IPS DF 4.7 (cell line): ENCODE data around the gene CADM1.

Experiments used
- DNase-seq: peaks from one replicate; pipeline ENCODE4 v3.0.0-alpha.2; 2013; ENCODE audit warnings: low spot score; ENCODE audit errors: extremely low read depth

The CADM1 gene

DNA sequence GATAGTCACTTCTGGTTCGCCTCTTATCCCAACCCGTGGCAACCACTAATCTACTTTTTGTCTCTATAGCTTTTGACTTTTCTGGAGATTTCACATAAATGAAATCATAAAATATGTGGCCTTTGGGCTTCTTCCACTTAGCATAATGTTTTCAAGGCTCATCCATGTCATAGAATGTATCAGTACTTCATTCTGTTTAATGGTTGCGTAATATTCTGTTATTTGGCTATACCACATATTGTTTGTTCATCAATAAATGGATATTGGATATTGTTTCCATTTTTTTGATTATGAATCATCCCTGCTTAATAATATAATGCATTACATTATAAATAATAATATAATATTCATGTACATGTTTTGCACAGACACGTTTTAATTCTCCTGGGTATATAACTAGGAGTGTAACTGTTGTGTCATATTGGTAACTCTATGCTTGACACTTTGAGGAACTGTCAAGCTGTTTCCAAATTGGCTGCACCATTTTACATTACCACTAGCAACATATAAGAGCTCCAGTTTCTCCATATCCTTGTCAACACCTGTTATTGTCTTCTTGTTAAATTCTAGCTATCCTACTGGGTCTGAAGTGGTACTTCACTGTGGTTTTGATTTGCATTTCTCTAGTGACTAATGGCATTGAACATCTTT, 181.5 kb downstream of the CADM1 start:
- DNase-seq: no peak

DNA sequence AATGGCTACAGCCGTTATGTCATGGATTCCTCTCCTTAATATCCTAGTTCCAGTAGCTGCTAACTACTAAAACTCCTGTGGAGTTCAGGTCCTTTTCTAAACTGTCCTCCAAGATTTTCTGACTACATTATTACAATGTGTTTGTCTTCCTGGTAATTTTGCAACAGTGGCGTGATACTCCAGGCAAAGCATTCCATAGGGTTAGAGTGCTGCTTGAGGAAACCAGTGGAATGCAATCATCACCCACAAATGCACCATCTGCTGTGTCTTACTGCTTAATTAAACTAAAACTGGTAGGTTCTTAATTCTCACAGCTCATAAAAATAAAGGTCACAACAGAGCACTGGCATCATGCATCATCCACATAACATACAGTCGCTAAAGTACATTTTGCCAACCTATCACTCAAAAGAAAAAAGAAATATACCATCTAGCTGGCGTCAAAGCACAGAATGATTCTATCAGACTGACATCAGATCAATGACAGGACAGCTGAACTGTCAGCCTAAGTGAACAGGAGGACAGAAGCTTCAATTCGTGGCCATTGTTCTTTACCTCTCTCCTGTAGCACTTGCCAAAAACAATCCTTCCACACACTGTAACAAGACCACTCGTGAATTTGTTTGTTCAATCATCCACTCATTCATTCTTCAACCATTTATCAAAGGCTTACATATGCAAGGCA, 182.5 kb downstream of the CADM1 start:
- no peak for DNase-seq

DNA sequence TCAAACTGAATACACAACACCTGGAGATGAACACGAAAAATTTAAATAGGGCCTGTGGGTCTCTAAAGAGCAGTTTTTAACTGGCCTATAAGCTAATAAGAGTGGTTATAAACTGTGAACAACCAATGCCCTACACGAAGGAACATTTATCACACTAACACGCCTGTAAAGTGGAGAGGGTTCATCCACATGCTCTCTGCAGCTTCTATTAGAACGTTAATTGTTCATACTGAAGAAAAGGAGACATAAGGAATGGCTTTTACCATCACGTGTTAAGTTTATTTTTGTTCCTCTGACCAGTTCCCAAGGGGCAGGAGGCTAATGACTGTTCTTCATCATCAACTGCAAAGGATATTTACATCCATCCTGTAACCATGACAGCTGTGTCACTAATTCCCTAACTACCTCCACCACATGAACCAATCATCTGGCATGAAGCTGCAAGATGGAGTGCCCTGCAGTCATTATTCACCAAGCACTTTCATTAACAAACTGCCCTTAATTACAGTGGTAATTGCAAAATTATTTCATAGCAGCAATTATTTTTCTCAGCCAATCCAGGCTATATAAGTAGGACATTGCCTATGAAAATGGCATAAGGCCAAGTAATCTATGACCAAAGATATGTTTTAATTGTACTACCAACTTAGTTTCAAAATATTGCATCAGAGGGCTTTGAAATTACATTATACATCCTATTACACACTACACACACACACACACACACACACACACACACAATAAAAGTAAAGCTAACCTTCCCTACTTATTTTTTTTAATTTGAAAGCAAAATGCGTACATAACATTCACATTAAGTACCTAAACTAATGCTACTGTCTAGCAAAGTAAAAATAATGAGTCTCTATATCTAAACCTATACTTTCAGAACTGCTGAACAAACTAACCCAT, 186.7 kb downstream of the CADM1 start:
- no peak for DNase-seq

DNA sequence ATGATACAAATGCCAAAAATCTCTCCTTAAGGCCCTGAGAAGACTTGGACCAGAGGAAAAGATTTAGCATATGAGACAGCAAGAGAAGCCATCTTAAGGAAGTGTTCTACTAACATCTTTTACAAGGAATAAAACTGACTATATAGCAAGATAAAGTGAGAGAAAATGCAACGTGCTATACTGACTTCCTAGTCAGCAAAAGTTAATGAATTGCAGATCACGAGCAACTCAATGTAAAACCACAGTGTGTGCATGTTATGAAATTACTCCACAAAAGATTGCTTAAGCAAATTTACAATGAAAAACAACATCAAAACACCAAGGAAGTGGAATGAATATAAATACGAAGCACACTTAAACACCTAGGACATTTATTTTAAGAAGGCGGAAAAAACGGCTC, 187.5 kb downstream of the CADM1 start:
- DNase-seq: no peak

DNA sequence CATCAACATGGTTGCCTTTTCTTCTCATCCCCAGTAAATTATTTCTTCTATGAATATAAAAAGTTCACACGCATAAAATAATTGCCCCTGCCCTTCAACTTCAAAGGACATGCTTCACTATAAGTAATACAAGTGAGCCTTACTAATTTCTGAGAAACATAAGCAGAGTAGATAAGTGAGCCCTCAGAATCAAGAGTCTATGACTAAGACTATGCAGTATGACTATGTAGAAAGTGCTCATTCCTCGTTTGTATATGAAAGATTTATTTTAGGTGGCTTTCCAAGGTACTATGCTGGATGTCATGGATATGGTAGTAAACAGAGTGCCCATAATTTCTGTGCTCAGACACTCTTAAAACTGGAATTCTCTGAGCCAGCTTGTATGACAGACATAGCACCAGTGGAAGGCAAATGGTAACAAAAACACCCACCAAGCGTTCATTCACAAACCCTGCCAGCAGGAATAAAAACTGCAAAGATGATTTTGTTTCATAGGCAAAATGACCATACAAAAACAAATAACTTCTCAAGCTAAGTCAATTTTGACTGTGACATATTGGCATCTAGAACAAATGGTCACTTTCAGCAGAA, 189.8 kb downstream of the CADM1 start:
- DNase-seq: no peak

DNA sequence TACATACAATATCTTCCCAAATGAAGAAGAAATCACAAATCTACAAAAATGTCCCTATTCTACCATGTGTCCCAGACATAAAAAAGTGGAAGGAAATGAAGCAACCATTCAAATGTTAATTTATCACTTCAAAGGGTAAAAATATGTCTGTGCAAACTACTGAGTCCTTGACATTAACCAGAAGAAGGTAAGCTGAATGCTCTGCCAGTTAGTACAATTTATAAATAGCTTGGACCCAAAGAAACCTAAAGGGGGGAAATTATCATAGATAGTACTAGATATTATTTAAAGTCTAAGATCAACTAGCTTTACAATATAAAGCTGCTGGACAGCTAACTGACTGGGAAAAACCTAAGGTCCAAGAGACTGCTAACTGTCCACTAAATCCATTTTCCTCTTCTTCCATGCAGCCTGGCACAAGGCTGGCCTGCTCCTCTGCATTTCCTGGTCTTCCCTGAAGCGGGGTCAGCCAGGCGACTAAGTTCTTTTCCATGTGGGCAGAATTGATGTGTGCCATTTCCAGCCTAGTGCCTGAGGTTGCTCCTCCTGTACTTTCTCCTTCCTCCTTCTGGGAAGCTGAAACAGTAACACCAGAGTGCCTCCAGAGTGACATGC, 190.9 kb downstream of the CADM1 start:
- no peak for DNase-seq

DNA sequence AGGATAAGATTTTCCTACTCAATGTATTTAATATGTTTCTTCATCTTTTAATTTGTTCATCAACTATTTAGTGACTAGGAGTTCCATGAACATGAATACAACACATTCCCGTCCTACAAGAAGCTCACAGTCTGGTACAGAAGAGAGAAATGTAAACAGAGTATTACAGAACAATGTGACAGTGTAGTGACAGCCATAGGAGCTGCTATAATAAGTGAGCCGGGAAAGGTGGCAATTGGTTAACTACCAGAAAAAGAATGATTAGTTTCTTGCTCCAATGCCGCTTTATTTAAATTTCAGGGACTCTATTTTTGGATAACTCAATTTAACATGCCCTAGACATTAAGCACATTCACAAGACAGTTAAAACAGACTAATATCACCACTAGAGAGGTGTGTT, 192.3 kb downstream of the CADM1 start:
- DNase-seq: no peak

DNA sequence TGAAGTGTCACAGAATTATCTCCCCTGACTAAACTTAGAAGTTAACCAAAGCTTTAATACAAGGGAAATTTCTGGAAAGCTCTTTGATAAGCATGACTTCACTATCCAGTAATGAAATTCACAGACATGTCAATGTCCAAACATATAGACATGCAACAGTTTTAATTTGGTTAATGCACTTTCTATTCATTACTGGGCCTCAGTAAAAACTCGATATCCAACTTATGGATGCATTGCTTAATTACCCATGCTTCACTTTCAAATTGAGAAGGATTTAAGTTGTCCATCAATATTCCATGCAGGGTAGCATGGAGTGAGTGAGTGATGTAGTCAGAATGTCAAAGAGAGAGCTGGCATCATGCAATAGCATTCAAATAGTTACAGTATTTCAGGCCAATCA, 197.5 kb downstream of the CADM1 start:
- no peak for DNase-seq

DNA sequence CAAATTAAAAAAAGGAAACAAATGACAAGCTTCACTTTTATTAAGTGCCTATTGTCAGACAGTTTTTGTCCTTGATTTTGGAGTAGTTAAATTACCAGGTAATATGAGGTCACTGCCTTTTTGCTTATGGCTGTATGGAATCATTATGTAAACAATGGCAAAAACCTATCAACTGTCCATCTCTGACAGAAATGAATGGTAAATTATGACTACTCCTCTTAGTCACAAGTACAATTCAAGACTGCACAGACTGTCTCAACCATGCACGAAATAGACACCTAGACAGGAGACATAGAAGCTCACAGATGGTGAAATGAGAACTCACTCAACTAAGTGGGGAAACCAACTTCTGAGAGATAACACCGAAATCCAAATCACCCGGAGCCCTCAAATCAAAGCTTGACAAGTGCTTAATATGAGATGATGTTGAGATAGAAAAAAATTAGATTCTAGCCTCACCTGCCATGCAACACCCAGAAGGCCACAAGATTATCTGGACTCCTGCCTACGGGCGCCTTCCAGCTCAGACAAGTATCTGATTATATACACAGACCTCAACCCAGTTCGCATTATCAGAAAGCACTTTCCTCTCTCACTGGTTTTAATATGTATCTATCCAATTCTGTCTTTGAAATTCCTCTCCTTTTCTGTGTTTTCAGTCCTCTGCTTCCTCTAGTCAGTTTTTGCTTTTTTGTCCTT, 199.3 kb downstream of the CADM1 start:
- no peak for DNase-seq

DNA sequence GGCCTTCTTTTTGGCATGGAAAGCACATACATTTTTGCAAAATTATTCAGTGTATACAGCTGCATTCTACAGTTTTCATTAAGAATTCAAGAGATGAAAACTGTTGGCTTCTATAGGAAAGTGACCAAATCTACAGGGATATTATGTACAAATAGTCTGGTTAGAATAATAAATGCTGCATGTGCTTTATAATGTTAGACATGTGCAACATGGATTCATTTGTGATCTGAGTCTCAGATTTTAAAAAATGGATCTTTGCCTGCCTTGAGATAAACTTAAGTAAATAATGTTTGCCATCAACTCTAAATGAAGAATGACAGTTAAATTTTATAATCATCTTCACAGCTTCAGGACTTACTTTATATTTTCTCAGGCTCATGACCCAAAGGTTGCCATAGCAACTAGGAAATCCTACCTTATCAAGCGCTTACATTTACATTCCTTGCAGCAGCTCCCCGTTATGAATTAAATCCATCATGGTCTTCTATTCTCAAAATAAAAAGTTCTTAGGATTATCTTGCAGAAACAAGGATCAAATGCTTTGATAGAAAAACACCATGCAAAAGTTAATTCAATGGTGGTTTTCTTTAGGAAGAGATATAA, 200.2 kb downstream of the CADM1 start:
- DNase-seq: no peak

DNA sequence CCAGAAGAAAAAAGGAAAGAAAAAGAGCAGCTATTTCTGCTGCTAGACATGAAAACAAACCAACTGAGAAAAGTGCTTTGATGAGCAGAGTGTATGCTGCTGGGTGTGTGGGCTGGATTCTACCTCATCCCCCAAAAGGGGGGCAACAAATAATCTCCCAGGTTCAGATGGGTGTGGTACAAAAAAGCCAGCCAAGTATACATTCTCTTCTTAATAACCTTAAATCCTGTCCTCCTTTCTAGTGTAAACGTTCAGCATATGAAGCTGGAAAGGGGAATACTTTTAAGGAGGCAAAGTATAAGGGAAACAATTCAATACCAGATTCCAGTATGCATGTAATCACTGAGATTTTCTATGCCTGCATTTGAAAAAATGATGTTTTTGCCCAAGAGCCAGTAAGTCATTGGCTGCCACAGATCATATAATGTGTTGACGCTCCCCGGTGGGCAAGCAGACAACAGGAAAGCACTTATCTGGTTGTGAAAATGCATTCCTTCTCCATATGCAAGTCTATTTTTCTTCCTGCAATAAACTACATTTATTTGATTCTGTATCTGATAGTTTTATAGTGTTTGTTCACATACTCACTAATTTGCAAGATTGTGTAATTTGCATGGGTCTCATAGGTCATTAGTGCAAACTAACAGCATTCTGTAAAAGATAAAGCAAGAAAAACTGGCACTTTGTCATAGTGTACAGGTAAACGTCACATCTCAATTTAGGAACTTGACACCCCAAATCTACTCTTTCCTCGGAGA, 201.1 kb downstream of the CADM1 start:
- no peak for DNase-seq

DNA sequence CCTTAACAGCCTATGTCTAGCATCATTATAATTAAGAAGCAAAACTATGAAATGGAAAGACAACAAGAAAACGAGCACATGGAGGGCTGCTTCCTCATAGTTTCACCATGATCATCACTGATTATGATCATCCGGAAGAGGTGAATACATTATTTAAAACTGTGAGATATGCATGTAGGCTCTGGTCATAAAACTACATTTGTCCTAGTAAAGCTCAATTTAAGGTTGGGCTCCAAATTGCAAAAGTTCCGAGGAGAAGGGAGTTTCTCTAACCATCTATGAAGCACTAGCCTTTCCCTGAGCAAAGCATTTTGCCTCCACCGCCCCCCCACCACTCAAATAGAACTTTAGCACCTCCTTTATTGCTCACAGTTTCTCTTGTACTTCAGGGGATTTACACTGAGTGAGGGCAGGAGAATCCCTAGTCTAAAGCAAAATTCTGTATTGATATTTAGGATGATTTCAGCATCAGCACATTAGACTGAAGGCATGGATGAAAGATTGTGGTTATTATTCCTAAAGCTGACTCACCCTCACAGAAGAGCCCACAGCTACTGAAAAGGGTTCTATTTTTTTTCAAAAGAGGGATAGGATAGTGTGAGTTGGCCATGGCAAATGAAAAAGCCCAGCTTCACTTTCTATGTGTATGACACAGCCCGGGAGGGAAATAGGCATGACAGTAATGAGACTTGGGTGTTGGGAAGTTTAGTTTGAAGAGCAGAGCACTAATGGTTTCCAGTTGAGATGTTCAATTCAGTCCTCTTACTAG, 203.4 kb downstream of the CADM1 start:
- DNase-seq: no peak

DNA sequence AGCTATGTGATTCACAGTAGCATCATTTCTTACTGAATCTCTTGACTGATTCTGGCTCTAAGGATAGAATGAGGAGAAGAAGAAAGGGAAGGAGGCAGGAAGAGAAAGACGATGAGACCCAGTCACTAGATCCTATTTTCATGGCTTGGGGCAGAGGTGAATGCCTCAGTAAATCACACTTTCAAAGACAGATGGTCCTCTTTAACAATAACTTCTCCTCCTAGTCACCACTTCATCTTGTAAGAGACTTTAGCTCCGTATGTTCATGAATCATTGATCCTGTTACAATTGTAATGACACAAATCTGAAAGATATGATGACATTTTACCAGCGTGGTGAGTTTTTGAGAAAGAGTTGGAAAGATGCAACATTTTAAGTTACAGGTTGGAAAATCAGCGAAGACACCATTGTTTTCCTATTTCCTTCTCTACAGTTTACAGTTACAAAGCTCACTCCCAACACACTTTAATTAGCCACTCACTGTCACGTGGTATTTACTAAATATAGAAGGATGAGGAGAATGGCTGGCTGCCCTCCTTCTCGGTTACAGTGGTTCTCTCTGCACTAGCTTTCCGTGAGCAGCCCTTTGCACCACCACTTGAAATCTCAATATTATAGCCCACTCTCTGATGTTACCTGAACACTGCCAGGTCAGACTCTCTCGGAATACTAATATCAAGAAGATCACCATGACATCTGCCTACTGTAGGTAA, 205.8 kb downstream of the CADM1 start:
- DNase-seq: no peak

DNA sequence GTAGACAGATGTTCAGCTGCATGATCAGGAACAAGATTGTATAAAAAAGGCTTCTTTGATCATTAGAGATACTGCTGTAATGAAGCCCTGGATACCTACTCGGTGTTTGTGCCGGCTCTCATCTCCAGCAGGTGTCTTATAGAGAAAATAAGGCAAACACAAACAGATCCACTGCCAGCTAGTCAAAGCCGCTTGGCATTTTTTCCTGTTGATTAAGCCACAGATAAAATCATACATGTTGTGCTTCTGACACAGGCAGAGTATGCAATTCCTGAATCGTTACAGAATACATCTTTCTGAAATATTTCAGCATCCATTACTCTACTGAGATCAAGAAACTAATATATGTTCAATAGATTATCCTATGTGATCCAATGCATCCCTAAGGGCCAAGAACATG, 206.9 kb downstream of the CADM1 start:
- no peak for DNase-seq

DNA sequence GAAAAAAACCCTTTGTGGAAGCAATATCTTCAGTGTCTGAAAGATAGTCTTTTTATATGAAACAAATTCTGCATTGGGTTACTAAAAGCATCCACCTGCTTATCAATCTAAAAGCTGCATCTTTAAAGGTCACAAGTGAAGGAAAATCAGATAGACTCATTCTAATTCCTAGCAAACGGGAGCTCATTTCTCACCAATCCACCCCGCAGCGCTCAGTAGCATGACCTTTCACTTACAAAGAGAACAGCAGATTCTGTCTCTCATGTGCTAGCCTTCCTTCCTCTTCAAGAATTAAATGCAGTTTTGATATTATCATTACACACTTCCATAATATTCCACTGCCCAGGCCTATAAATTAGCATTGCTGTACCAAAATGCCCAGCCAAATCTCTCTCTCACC, 212.9 kb downstream of the CADM1 start:
- DNase-seq: no peak

DNA sequence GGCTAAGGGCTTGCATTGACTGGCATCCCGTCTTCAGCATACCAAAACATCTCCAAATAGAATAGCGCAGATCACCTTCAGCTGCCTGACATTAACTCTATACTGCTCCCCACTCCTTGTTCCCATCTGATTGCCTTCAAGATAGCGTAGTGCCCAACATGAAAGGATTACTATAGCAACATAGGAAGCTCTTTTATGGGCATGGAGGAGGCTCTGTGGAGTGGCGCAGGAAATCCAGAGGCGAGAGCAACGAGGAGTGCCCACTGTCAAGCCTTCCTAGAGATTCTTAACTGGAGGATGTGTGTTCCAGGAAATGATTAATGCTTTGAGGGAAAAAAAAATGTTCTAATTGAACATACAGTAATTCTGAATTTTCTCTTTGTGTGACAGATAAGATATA, 213.3 kb downstream of the CADM1 start:
- no peak for DNase-seq

DNA sequence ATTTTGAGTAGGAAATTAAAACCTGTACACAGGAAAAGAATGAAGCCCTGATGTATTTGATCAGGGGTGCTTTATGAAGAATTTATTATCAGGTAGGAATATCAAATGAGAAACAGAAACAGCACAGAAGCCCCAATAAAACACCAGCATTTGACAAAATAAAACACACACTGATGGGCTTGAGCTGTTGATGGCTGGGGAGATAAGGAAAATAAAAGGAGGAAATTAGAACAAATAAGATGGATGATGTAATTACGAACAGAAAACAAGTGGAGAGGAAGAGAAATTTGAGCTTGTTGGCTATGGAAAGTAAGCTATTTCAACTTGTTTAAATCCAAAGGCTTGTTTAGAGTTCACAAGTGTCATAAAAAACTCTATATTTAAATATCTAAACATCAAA, 213.7 kb downstream of the CADM1 start:
- no peak for DNase-seq

DNA sequence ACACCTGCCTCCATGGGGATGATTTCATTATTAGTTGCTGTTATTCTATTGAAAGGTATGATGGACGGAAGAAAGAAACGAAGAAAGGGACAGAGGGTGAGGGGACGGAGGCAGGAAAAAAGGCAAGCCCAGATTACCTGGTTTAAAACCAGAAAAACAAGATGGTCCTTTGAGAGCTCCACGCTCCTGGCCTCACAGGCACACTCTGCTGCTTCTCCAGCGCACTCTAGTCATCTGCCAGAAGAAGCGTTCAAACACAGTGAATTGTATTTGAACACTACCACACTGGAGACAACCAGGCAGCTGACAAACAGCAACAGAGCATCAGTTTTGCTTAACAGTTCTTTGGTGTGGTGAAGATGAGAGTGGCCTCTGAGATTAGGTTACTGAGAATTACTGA, 216.9 kb downstream of the CADM1 start:
- no peak for DNase-seq
